ENCODE data around the gene CAD.

DNA sequence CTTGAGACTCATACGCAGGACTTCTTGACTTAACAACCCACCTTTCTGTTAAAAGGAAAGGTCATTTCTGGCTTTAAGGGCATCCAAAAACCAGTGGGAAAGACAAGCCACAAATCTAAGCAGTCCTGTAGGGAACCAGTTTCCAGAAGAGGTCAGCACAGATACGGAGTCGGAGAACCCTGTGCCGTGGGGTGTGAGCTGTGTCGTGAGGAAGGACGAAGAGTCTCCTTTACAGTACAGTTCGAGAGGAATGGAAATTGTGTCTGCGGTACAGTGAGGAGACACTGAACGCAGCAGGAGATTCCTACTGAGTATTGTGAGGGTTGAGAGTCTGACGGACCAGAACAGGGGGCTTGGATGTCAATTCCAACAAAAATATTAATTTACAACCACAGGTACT, 27.9 kb downstream of the CAD start:
- no peak for TF ChIP-seq GATA3 (IDR thresholded peaks at IDR 0.05; ENCODE audit: low read depth, low read length)
- no peak for TF ChIP-seq GATA2 (IDR thresholded peaks at IDR 0.05; ENCODE audit: low read depth, low read length)

Measured in SH-SY5Y (cell line).